Rectal smooth muscle tissue (tissue), 1 donor: Measurements from ENCODE around the gene GMIP.

ENCODE experiments used
- H3K27ac ChIP-seq: one replicate; pipeline ENCODE4 v1.7.0; 2013; ENCODE audit warnings: low read depth, low read length, inconsistent platforms
- H3K27me3 ChIP-seq: one replicate; pipeline ENCODE4 v1.7.0; 2013; ENCODE audit warnings: low read length; ENCODE audit not compliant: control insufficient read depth, insufficient read depth
- H3K36me3 ChIP-seq: one replicate; pipeline ENCODE4 v1.7.0; 2013; ENCODE audit warnings: low read length; ENCODE audit not compliant: control insufficient read depth, insufficient read depth
- H3K4me1 ChIP-seq: one replicate; pipeline ENCODE4 v1.7.0; 2013; ENCODE audit warnings: low read length; ENCODE audit not compliant: control insufficient read depth, insufficient read depth
- H3K4me3 ChIP-seq: one replicate; pipeline ENCODE4 v1.7.0; 2013; ENCODE audit warnings: low read length
- H3K9ac ChIP-seq: one replicate; pipeline ENCODE4 v1.7.0; 2013; ENCODE audit warnings: low read length

The GMIP gene

DNA sequence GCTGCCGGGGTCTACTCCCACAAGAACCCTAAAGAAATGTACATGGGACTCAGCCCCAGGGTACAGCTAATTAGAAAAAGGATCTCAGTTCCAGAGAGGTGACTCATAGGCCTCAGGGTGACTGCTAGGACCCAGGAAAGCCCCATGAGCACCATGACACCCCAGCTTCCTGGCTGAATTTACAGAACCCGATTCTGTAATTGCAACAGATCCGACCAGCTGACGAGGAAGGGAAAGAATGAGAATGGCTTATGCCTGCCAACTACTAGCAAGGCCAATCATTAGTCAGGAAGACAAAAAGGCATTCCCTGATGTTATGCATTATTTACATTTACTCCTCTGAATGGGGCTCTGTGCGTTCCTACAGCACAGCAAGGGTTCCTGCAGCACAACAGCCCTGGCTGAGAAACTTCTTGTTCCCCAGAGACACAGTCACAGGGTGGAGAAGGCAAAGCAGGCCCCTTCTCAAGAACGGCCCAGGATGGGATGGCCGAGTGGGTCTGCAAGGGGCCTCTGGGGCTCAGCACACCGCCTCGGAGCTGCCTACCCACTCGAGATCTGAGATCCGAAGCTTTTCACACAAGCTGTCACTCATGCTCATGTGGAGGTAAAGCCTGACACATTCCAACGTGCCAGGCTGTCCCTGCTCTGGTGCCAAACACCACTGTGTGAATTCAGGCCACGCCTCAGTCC lies 52.2 kb downstream of the GMIP start:
- peak overlapping the region; percentile 44 for H3K4me3 ChIP-seq
- H3K27me3 ChIP-seq, result no peaks in the 10 kb centered on the region
- no peaks in the 10 kb centered on the region for H3K36me3 ChIP-seq
- H3K9ac ChIP-seq, result no peak overlapping the region
- peak overlapping the region; percentile 40 for H3K27ac ChIP-seq
- peaks cover 7% of the 10 kb centered on the region for H3K4me1 ChIP-seq

GRCh38 chr19:19588546-19588945 lies 54.9 kb downstream of the GMIP start:
- H3K9ac ChIP-seq, result no peak overlapping the region
- H3K36me3 ChIP-seq, result no peaks in the 10 kb centered on the region
- H3K4me1 ChIP-seq, result peaks cover 7% of the 10 kb centered on the region
- H3K27ac ChIP-seq, result no peak overlapping the region
- H3K27me3 ChIP-seq, result no peaks in the 10 kb centered on the region
- H3K4me3 ChIP-seq, result no peak overlapping the region

GRCh38 chr19:19587771-19588170 lies 55.7 kb downstream of the GMIP start:
- Histone ChIP-seq H3K36me3 (no peaks in the 10 kb centered on the region), H3K9ac (no peak overlapping the region)

DNA sequence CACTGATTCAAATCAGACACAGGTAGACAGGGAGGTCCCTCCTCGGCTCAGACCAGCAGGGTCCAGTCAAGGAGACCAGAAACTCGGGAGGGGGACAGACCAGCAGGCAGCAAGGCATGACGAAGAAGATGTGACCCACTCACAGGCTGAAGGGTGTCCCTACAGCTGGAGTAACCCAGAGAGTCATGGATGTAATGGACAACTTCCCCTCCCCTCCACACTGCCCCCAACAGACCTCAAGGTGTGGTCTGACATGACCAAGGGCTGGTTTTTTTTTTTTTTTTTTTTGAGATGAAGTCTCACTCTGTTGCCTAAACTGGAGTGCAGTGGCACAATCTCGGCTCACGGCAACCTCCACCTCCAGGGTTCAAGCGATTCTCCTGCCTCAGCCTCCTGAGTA lies 59.1 kb downstream of the GMIP start:
- Histone ChIP-seq H3K27ac (no peak overlapping the region), H3K36me3 (no peaks in the 10 kb centered on the region)

More at GRCh38 chr19:19587771-19588170, 55.7 kb downstream of the GMIP start:
- no peak overlapping the region for H3K27ac ChIP-seq
- no peaks in the 10 kb centered on the region for H3K27me3 ChIP-seq
- H3K4me1 ChIP-seq, result peaks cover 7% of the 10 kb centered on the region
- H3K4me3 ChIP-seq, result no peak overlapping the region

DNA sequence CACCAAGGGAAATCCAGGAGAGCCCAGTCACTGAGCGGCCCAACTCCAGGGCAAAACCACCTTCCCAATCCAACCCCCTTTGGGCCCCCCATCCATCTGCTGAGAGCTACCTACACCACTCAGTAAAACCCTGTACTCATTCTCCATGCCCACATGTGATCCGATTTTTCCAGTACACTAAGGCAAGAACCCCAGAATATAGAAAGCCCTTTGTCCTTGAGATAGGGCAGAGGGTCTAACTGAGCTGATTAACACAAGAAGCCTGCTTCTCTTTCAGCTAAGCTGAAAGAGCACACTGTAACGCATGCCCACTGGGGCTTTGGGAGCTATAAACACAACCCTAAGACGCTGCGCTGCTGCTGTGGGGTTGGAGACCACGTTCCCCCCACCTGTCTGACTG lies 61.0 kb downstream of the GMIP start:
- H3K27ac ChIP-seq, result no peak overlapping the region

More for the DNA sequence above, 59.1 kb downstream of the GMIP start:
- Histone ChIP-seq H3K4me3 (no peak overlapping the region), H3K27me3 (no peaks in the 10 kb centered on the region), H3K9ac (no peak overlapping the region), H3K4me1 (no peaks in the 10 kb centered on the region)

GRCh38 chr19:19581391-19581790 lies 62.1 kb downstream of the GMIP start:
- H3K4me3 ChIP-seq, result no peak overlapping the region
- H3K27ac ChIP-seq, result no peak overlapping the region
- H3K4me1 ChIP-seq, result no peaks in the 10 kb centered on the region
- no peaks in the 10 kb centered on the region for H3K36me3 ChIP-seq
- H3K9ac ChIP-seq, result no peak overlapping the region
- no peaks in the 10 kb centered on the region for H3K27me3 ChIP-seq

More for the DNA sequence above, 61.0 kb downstream of the GMIP start:
- Histone ChIP-seq H3K36me3 (no peaks in the 10 kb centered on the region), H3K27me3 (no peaks in the 10 kb centered on the region), H3K4me3 (no peak overlapping the region), H3K9ac (no peak overlapping the region), H3K4me1 (no peaks in the 10 kb centered on the region)

DNA sequence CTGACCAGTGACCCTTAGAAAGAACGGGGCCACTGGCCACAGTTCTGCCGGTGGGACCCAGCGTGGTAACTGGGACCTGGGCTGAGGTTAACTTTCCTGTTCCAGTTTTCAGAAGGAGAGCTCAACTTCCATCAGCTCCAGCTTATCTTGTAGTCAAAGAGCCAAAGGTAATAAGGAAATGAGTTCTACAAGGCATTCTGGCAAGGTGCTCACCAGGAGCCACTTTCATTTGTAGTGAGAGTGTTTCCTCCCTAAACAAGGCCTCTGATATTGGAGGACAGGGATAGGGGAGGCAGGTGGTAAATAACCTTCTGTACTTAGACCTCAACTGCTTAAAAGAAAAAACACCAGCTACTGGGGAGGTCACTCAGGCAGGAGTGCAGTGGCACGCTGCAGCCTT lies 63.0 kb downstream of the GMIP start:
- H3K4me1 ChIP-seq, result no peaks in the 10 kb centered on the region
- H3K27ac ChIP-seq, result no peak overlapping the region
- no peak overlapping the region for H3K4me3 ChIP-seq
- no peaks in the 10 kb centered on the region for H3K36me3 ChIP-seq
- H3K27me3 ChIP-seq, result no peaks in the 10 kb centered on the region
- H3K9ac ChIP-seq, result no peak overlapping the region

GRCh38 chr19:19579533-19580361 lies 63.7 kb downstream of the GMIP start:
- Histone ChIP-seq H3K27ac (no peak overlapping the region), H3K36me3 (no peaks in the 10 kb centered on the region), H3K4me1 (no peaks in the 10 kb centered on the region), H3K4me3 (no peak overlapping the region), H3K9ac (no peak overlapping the region), H3K27me3 (no peaks in the 10 kb centered on the region)
